Left renal cortex interstitium (tissue), 4 donors: ENCODE results near the gene TES. TPM values are rescaled to one million over a fixed set of nuclear protein-coding genes. Genes with fewer than 3 reads are reported as not detected.
"Not testable (repeated sequence)": the region's sequence is repeated elsewhere in the genome, so short reads cannot be mapped to it uniquely, and the experiment has no call there.

Experiments
- DNase-seq, 4 donors: peaks; one replicate each; pipeline ENCODE4 v3.0.0-alpha.2; 2013; ENCODE audit warnings: low read depth in 4 of 4, low spot score in 2 of 4, missing footprints in 1 of 4
- polyA plus RNA-seq, 4 donors: library from polyadenylated mRNA; unstranded; fragments of 120-200 nt; gene quantifications; one replicate each; pipeline ENCODE4 v1.2.1, GENCODE V29; 2013; ENCODE audit not compliant: insufficient read length in 4 of 4

Gene TES
- polyA plus RNA-seq, 4 donors = 65.5 to 85.5 (median 79.3) TPM

- DNase-seq = no peak
These were observed 63.6 kb downstream of the TES start for GRCh38 chr7:116273918-116274301.

GRCh38 chr7:116277070-116277469 lies 66.7 kb downstream of the TES start:
- DNase-seq = no peak

GRCh38 chr7:116279217-116279616 lies 68.9 kb downstream of the TES start:
- no peak for DNase-seq

- DNase-seq = no peak
These were observed 70.5 kb downstream of the TES start for GRCh38 chr7:116280803-116281202.

GRCh38 chr7:116283595-116284204 lies 73.4 kb downstream of the TES start:
- DNase-seq = no peak

- DNase-seq = no peak
These were observed 74.1 kb downstream of the TES start for GRCh38 chr7:116284390-116284789.

- no peak for DNase-seq
These were observed 74.9 kb downstream of the TES start for GRCh38 chr7:116285252-116285651.

GRCh38 chr7:116290740-116291139 lies 80.4 kb downstream of the TES start:
- DNase-seq = no peak

GRCh38 chr7:116291937-116292336 lies 81.6 kb downstream of the TES start:
- DNase-seq = no peak

GRCh38 chr7:116292381-116292780 lies 82.0 kb downstream of the TES start:
- no peak for DNase-seq

GRCh38 chr7:116293139-116293538 lies 82.8 kb downstream of the TES start:
- DNase-seq = no peak

GRCh38 chr7:116293633-116294032 lies 83.3 kb downstream of the TES start:
- no peak for DNase-seq

GRCh38 chr7:116295903-116296302 lies 85.6 kb downstream of the TES start:
- not testable (repeated sequence) for DNase-seq

- DNase-seq = no peak
These were observed 87.7 kb downstream of the TES start for GRCh38 chr7:116298055-116298454.

GRCh38 chr7:116298576-116298975 lies 88.2 kb downstream of the TES start:
- DNase-seq = no peak

- DNase-seq = no peak
These were observed 95.4 kb downstream of the TES start for GRCh38 chr7:116305485-116306408.

- no peak for DNase-seq
These were observed 96.2 kb downstream of the TES start for GRCh38 chr7:116306409-116307048.

- no peak for DNase-seq
These were observed 96.9 kb downstream of the TES start for GRCh38 chr7:116307253-116307652.
